Thymus (tissue), 11 donors: Measurements from ENCODE around the gene TYRO3. TPM values are rescaled to one million over a fixed set of nuclear protein-coding genes. Genes with fewer than 3 reads are reported as not detected.

ENCODE experiments used
- DNase-seq, 9 donors: peaks; one replicate each; pipeline ENCODE4 v3.0.0-alpha.2; 2013; ENCODE audit warnings: low spot score in 9 of 9, low read depth in 6 of 9, missing footprints in 1 of 9
- H3K27ac ChIP-seq, 2 donors: one replicate each; pipeline ENCODE4 v1.5.1; 2013; ENCODE audit warnings: control low read depth in 1 of 2, low read depth in 1 of 2, low read length in 1 of 2, mild to moderate bottlenecking in 1 of 2, moderate library complexity in 1 of 2
- H3K27me3 ChIP-seq, 2 donors: one replicate each; pipeline ENCODE4 v1.5.1; 2013; ENCODE audit warnings: low read length in 1 of 2; ENCODE audit not compliant: control insufficient read depth in 2 of 2, insufficient read depth in 1 of 2
- H3K36me3 ChIP-seq, 2 donors: one replicate each; pipeline ENCODE4 v1.5.1; 2013; ENCODE audit warnings: low read length in 1 of 2, mild to moderate bottlenecking in 1 of 2, moderate library complexity in 1 of 2; ENCODE audit not compliant: control insufficient read depth in 2 of 2, insufficient read depth in 2 of 2
- H3K4me1 ChIP-seq, 2 donors: one replicate each; pipeline ENCODE4 v1.5.1; 2013; ENCODE audit warnings: low read length in 2 of 2; ENCODE audit not compliant: control insufficient read depth in 2 of 2, insufficient read depth in 2 of 2
- H3K4me3 ChIP-seq, 2 donors: one replicate each; pipeline ENCODE4 v1.5.1; 2013; ENCODE audit warnings: low read length in 2 of 2, control low read depth in 1 of 2, mild to moderate bottlenecking in 1 of 2
- H3K9me3 ChIP-seq, 2 donors: one replicate each; pipeline ENCODE4 v1.5.1; 2013; ENCODE audit warnings: low read length in 1 of 2, mild to moderate bottlenecking in 1 of 2; ENCODE audit not compliant: control insufficient read depth in 2 of 2, insufficient read depth in 1 of 2
- WGBS: extraction: QIAGEN DNeasy Blood & Tissue Kit; methylation state at CpG from one replicate; pipeline ENCODE4 v1.1.7; 2013; 5-methylcytosine and 5-hydroxymethylcytosine counted together
- polyA plus RNA-seq: library from polyadenylated mRNA; stranded (reverse); fragments of 200-250 nt; gene quantifications from one replicate; pipeline ENCODE4 v1.2.3, GENCODE V29; 2013
- total RNA-seq: library from RNA; stranded (reverse); fragments of 120-200 nt; gene quantifications from one replicate; pipeline ENCODE4 v1.2.4, GENCODE V29; 2013
- donor health status: healthy.

Gene TYRO3
- total and polyA plus RNA-seq, 2 donors, result 1.3 to 1.5 TPM

- Histone ChIP-seq H3K4me1 (no peaks in the 10 kb centered on the region), H3K36me3 (no peaks in the 10 kb centered on the region), H3K27ac (no peak overlapping the region), H3K4me3 (no peak overlapping the region), H3K27me3 (no peaks in the 10 kb centered on the region), H3K9me3 (no peaks in the 10 kb centered on the region)
- 84% methylated on average over 6 of the region's 6 CpGs for WGBS
- no peak for DNase-seq
These were observed 44.5 kb downstream of the TYRO3 start for GRCh38 chr15:41603411-41603935.

DNA sequence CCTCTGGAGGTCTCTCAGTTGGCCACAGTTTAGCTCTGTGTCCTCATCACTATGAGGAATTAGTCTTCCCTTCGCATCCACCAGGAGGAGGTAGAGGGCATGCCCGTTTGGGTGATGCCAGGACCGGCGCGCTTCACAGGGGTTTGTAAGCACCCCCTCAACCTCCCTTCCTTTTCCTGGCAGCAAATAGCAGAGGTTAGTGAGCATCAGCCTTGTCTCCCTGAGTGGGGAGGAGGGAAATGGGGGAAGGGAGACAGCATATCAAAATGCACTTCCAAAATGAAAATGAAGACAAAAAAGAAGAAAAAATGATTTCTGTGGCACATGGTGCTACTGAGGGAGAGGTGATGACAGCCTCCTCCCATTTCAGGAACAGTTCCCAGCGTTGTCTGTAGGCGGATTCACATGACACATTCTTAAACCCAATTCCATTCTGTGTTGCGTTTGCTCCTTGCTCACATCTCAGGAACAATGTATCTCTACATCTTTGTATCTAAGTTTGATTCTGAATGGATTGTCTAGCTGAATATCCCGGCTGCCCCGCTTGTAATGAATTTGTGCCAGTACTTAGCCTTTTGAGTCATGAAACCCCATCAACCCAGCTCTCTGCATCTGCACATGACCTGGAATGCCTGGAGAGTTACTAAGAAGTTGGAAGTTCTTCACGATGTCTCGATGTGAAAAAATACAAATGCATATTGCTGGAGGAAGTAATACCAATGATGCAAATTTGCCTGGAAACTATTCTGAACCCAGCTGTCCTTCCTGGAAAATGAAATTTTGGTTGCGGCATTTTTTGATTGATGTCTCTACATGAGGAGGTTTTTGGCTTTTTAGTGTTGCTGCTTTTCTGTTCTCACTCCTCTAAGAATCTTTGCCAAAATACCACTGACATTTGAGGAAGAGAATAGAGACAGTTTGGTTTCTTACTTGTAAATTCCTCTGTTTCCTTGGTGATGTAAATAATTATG lies 45.2 kb downstream of the TYRO3 start:
- peak in 6 of 9 donors; percentile 26 to 65 (median 42) for DNase-seq
- Histone ChIP-seq H3K4me1 (no peaks in the 10 kb centered on the region), H3K9me3 (no peaks in the 10 kb centered on the region), H3K36me3 (no peaks in the 10 kb centered on the region), H3K4me3 (no peak overlapping the region), H3K27ac (no peak overlapping the region), H3K27me3 (no peaks in the 10 kb centered on the region)
- WGBS, result 32% methylated on average over 13 of the region's 13 CpGs

DNA sequence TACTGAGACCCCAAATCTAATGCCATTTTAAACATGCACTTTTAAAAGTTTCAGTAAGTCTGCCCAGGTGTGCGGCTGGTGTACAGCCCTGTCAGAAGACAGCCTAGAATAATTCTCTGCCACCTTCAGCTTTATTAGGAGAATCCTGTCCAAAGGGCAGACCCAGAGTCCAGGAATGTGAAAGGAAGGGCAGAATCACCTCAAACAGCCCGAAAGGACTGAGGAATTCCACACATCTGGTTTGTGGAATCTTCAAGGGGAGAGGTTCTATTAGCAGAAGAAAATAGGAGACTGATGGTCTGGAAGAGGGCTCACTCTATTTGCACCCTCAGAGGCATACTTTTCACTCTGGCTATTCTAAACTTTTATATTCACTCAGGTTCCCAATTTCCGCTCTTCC lies 46.6 kb downstream of the TYRO3 start:
- 96% methylated on average over 3 of the region's 3 CpGs for WGBS
- H3K4me1 ChIP-seq, result no peaks in the 10 kb centered on the region

DNA sequence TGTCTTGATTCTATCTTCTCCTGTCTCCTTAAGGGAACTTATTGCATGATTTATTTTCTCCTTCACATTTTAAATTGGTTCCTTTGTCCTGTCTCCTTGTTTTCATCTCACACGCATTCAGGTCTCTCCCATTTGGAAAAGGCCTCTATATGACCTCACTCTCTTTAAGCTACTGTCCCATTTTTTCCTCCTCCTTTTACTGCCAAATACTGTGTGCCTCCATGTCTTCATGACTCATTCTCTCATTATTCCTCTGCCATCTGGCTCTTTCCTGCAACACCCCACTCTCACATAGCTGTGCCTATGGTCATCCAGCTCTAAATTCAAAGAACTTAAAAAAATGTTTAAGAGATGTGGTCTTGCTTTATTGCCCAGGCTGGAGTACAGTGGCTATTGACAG lies 48.0 kb downstream of the TYRO3 start:
- no peaks in the 10 kb centered on the region for H3K27me3 ChIP-seq
- no peaks in the 10 kb centered on the region for H3K4me1 ChIP-seq
- no peaks in the 10 kb centered on the region for H3K36me3 ChIP-seq
- no peak overlapping the region for H3K27ac ChIP-seq
- H3K9me3 ChIP-seq, result no peaks in the 10 kb centered on the region
- H3K4me3 ChIP-seq, result no peak overlapping the region
- DNase-seq, result no peak
- 100% methylated on average over 1 of the region's 1 CpG for WGBS

More for the DNA sequence above, 46.6 kb downstream of the TYRO3 start:
- H3K36me3 ChIP-seq, result no peaks in the 10 kb centered on the region
- DNase-seq, result no peak
- no peak overlapping the region for H3K27ac ChIP-seq
- no peak overlapping the region for H3K4me3 ChIP-seq
- no peaks in the 10 kb centered on the region for H3K27me3 ChIP-seq
- H3K9me3 ChIP-seq, result no peaks in the 10 kb centered on the region

- H3K27ac ChIP-seq, result no peak overlapping the region
- 96% methylated on average over 1 of the region's 1 CpG for WGBS
- H3K36me3 ChIP-seq, result no peaks in the 10 kb centered on the region
- H3K4me1 ChIP-seq, result no peaks in the 10 kb centered on the region
- no peak for DNase-seq
- H3K27me3 ChIP-seq, result no peaks in the 10 kb centered on the region
- H3K4me3 ChIP-seq, result no peak overlapping the region
- H3K9me3 ChIP-seq, result no peaks in the 10 kb centered on the region
These were observed 50.1 kb downstream of the TYRO3 start for GRCh38 chr15:41609123-41609522.

GRCh38 chr15:41610048-41610447 lies 51.0 kb downstream of the TYRO3 start:
- Histone ChIP-seq H3K27me3 (no peaks in the 10 kb centered on the region), H3K4me1 (no peaks in the 10 kb centered on the region), H3K36me3 (no peaks in the 10 kb centered on the region), H3K9me3 (no peaks in the 10 kb centered on the region), H3K27ac (no peak overlapping the region), H3K4me3 (no peak overlapping the region)
- DNase-seq, result no peak
- 91% methylated on average over 4 of the region's 4 CpGs for WGBS

DNA sequence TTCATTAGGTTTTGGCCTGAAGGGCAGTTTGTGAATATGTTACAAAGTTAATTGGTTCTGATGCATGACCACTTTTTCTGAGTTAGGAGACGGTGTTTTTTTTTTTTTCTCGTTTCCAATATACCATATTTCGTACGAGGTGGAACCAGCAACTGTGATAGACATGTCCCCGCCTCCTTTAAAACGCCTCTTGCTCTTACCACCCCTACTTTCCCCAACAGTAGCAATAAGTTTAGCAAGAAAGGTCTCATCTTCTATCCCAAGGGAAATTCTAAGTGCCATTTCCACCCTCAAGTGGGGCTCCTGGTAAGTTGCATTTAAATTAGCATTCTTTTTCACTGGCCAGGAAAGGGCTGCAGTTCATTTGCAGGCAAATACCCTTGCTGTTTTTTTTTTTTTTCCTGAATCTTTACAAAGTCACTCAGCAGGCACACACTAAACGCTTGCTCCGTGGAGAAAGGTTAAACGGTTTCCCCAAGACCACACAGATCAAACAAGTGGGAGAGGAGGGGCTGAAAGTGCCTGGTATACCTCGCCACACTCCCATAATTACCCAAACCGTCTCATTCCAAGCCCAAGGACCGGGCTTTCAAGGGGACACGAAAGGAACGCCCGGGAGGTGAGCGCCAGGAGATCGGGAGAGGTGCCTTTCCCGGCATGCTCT lies 61.7 kb downstream of the TYRO3 start:
- Histone ChIP-seq H3K9me3 (peaks cover 3 to 18% of the 10 kb centered on the region in 2 donors), H3K36me3 (no peaks in the 10 kb centered on the region), H3K4me1 (peaks cover 4 to 18% of the 10 kb centered on the region in 2 donors), H3K27ac (peak overlapping the region; percentile 64 to 72), H3K4me3 (peak overlapping the region; percentile 57 to 63), H3K27me3 (peaks cover 0 to 15% of the 10 kb centered on the region in 2 donors)
- WGBS, result 28% methylated on average over 18 of the region's 18 CpGs
- peak in 3 of 9 donors; percentile 13 to 33 (median 16) for DNase-seq

- Histone ChIP-seq H3K36me3 (no peaks in the 10 kb centered on the region), H3K4me1 (peaks cover 4 to 18% of the 10 kb centered on the region in 2 donors), H3K27me3 (peaks cover 0 to 15% of the 10 kb centered on the region in 2 donors), H3K9me3 (peaks cover 3 to 18% of the 10 kb centered on the region in 2 donors), H3K27ac (peak overlapping the region; percentile 72 to 82), H3K4me3 (peak overlapping the region; percentile 57 to 63)
- peak; percentile 50 to 89 (median 73) for DNase-seq
- WGBS, result 2% methylated on average over 104 of the region's 104 CpGs
These were observed 62.5 kb downstream of the TYRO3 start for GRCh38 chr15:41621200-41622193.
